Activated T-helper 17 cell treated with anti-CD3 and anti-CD28 coated beads, Interleukin-2, amount 50 U/mL, for 72 hours (primary cell): ENCODE measurements around the gene GABRP. TPM values are rescaled to one million over a fixed set of nuclear protein-coding genes. Genes with fewer than 3 reads are reported as not detected.
"Not testable (repeated sequence)": the region's sequence is repeated elsewhere in the genome, so short reads cannot be mapped to it uniquely, and the experiment has no call there.

Experiments
- ATAC-seq: fragments of 150-1000 bp; cut with Tn5 transposase; replicated peaks from 2 replicates; pipeline ENCODE4 v1.10.0; 2021; ENCODE audit warnings: mild to moderate bottlenecking, moderate library complexity
- H3K27ac Mint-ChIP-seq: one replicate; pipeline ENCODE4 v1.8.0; 2022; ENCODE audit warnings: mixed read lengths
- H3K27me3 Mint-ChIP-seq: one replicate; pipeline ENCODE4 v1.8.0; 2022; ENCODE audit warnings: mixed read lengths
- H3K36me3 Mint-ChIP-seq: one replicate; pipeline ENCODE4 v1.8.0; 2022; ENCODE audit warnings: low read depth, mild to moderate bottlenecking, mixed read lengths
- H3K4me1 Mint-ChIP-seq: one replicate; pipeline ENCODE4 v1.8.0; 2022; ENCODE audit warnings: mixed read lengths
- H3K4me3 Mint-ChIP-seq: one replicate; pipeline ENCODE4 v1.8.0; 2022; ENCODE audit warnings: mild to moderate bottlenecking, mixed read lengths
- H3K9me3 Mint-ChIP-seq: one replicate; pipeline ENCODE4 v1.8.0; 2022; ENCODE audit warnings: mixed read lengths
- total RNA-seq, 2 donors: library from RNA; stranded (reverse); gene quantifications; one replicate each; pipeline ENCODE4 v1.2.3, GENCODE V29; 2022

The GABRP gene
- total RNA-seq, 2 donors from 2014 or later = not detected

GRCh38 chr5:170762298-170762697 is 21.2 kb upstream of the GABRP start:
- not testable (repeated sequence) for ATAC-seq, H3K9me3 Mint-ChIP-seq, H3K27ac Mint-ChIP-seq, H3K4me1 Mint-ChIP-seq, H3K4me3 Mint-ChIP-seq, H3K36me3 Mint-ChIP-seq
- peaks cover 14% of the 10 kb centered on the region for H3K27me3 Mint-ChIP-seq

- not testable (repeated sequence) for H3K27ac Mint-ChIP-seq, H3K4me1 Mint-ChIP-seq, ATAC-seq, H3K27me3 Mint-ChIP-seq, H3K9me3 Mint-ChIP-seq, H3K4me3 Mint-ChIP-seq, H3K36me3 Mint-ChIP-seq
These were observed 17.7 kb upstream of the GABRP start for GRCh38 chr5:170765868-170766267.

- no peak for ATAC-seq
- Mint-ChIP-seq H3K4me3 (no peak overlapping the region), H3K9me3 (no peaks in the 10 kb centered on the region), H3K27me3 (peaks cover 7% of the 10 kb centered on the region), H3K36me3 (no peaks in the 10 kb centered on the region), H3K27ac (no peak overlapping the region), H3K4me1 (no peaks in the 10 kb centered on the region)
These were observed 14.3 kb upstream of the GABRP start for GRCh38 chr5:170769246-170769645.

- ATAC-seq = no peak
- no peak overlapping the region for H3K27ac Mint-ChIP-seq
- H3K27me3 Mint-ChIP-seq = peaks cover 7% of the 10 kb centered on the region
- H3K4me1 Mint-ChIP-seq = no peaks in the 10 kb centered on the region
- H3K9me3 Mint-ChIP-seq = no peaks in the 10 kb centered on the region
- H3K4me3 Mint-ChIP-seq = no peak overlapping the region
- H3K36me3 Mint-ChIP-seq = no peaks in the 10 kb centered on the region
These were observed 13.6 kb upstream of the GABRP start for GRCh38 chr5:170769898-170770416.

GRCh38 chr5:170771496-170771895 is 12.0 kb upstream of the GABRP start:
- no peak overlapping the region for H3K4me3 Mint-ChIP-seq
- H3K27ac Mint-ChIP-seq = no peak overlapping the region
- peaks cover 7% of the 10 kb centered on the region for H3K27me3 Mint-ChIP-seq
- ATAC-seq = no peak
- no peaks in the 10 kb centered on the region for H3K9me3 Mint-ChIP-seq
- no peaks in the 10 kb centered on the region for H3K4me1 Mint-ChIP-seq
- no peaks in the 10 kb centered on the region for H3K36me3 Mint-ChIP-seq

- Mint-ChIP-seq H3K27ac (no peak overlapping the region), H3K36me3 (no peaks in the 10 kb centered on the region), H3K4me1 (no peaks in the 10 kb centered on the region), H3K9me3 (no peaks in the 10 kb centered on the region), H3K27me3 (peaks cover 7% of the 10 kb centered on the region), H3K4me3 (no peak overlapping the region)
- ATAC-seq = no peak
These were observed 10.2 kb upstream of the GABRP start for GRCh38 chr5:170773024-170773985.

- H3K27ac Mint-ChIP-seq = no peak overlapping the region
- no peaks in the 10 kb centered on the region for H3K9me3 Mint-ChIP-seq
- H3K27me3 Mint-ChIP-seq = peaks cover 5% of the 10 kb centered on the region
- no peaks in the 10 kb centered on the region for H3K4me1 Mint-ChIP-seq
- ATAC-seq = no peak
- H3K4me3 Mint-ChIP-seq = no peak overlapping the region
- H3K36me3 Mint-ChIP-seq = no peaks in the 10 kb centered on the region
These were observed 8.7 kb upstream of the GABRP start for GRCh38 chr5:170774831-170775230.

GRCh38 chr5:170781946-170782345 is 1.6 kb upstream of the GABRP start:
- peaks cover 3% of the 10 kb centered on the region for H3K27me3 Mint-ChIP-seq
- no peak overlapping the region for H3K27ac Mint-ChIP-seq
- H3K9me3 Mint-ChIP-seq = no peaks in the 10 kb centered on the region
- no peaks in the 10 kb centered on the region for H3K4me1 Mint-ChIP-seq
- no peak overlapping the region for H3K4me3 Mint-ChIP-seq
- ATAC-seq = no peak
- no peaks in the 10 kb centered on the region for H3K36me3 Mint-ChIP-seq

GRCh38 chr5:170782438-170782837 is 1.1 kb upstream of the GABRP start:
- Mint-ChIP-seq H3K27ac (no peak overlapping the region), H3K9me3 (no peaks in the 10 kb centered on the region), H3K4me1 (no peaks in the 10 kb centered on the region), H3K36me3 (no peaks in the 10 kb centered on the region), H3K27me3 (peaks cover 3% of the 10 kb centered on the region), H3K4me3 (no peak overlapping the region)
- no peak for ATAC-seq

GRCh38 chr5:170785416-170785815 is 1.9 kb downstream of the GABRP start:
- ATAC-seq = no peak
- Mint-ChIP-seq H3K4me1 (no peaks in the 10 kb centered on the region), H3K4me3 (no peak overlapping the region), H3K36me3 (no peaks in the 10 kb centered on the region), H3K9me3 (no peaks in the 10 kb centered on the region), H3K27me3 (peaks cover 3% of the 10 kb centered on the region), H3K27ac (no peak overlapping the region)

GRCh38 chr5:170787216-170787615 is 3.7 kb downstream of the GABRP start:
- no peaks in the 10 kb centered on the region for H3K36me3 Mint-ChIP-seq
- H3K9me3 Mint-ChIP-seq = no peaks in the 10 kb centered on the region
- no peak overlapping the region for H3K4me3 Mint-ChIP-seq
- no peak for ATAC-seq
- H3K27ac Mint-ChIP-seq = no peak overlapping the region
- H3K27me3 Mint-ChIP-seq = peaks cover 3% of the 10 kb centered on the region
- H3K4me1 Mint-ChIP-seq = no peaks in the 10 kb centered on the region

- Mint-ChIP-seq H3K27ac (no peak overlapping the region), H3K4me3 (no peak overlapping the region), H3K4me1 (no peaks in the 10 kb centered on the region), H3K36me3 (no peaks in the 10 kb centered on the region), H3K27me3 (peaks cover 3% of the 10 kb centered on the region), H3K9me3 (no peaks in the 10 kb centered on the region)
- no peak for ATAC-seq
These were observed 5.2 kb downstream of the GABRP start for GRCh38 chr5:170788626-170789304.

- Mint-ChIP-seq H3K27me3 (no peaks in the 10 kb centered on the region), H3K36me3 (no peaks in the 10 kb centered on the region), H3K27ac (no peak overlapping the region), H3K4me1 (no peaks in the 10 kb centered on the region), H3K4me3 (no peak overlapping the region), H3K9me3 (no peaks in the 10 kb centered on the region)
- no peak for ATAC-seq
These were observed 7.9 kb downstream of the GABRP start for GRCh38 chr5:170791325-170791954.

GRCh38 chr5:170792878-170793277 is 9.4 kb downstream of the GABRP start:
- H3K9me3 Mint-ChIP-seq = no peaks in the 10 kb centered on the region
- H3K27ac Mint-ChIP-seq = no peak overlapping the region

More at GRCh38 chr5:170792878-170793277, 9.4 kb downstream of the GABRP start:
- Mint-ChIP-seq H3K36me3 (no peaks in the 10 kb centered on the region), H3K27me3 (no peaks in the 10 kb centered on the region), H3K4me1 (no peaks in the 10 kb centered on the region), H3K4me3 (no peak overlapping the region)
- no peak for ATAC-seq
